Hepatocyte (in vitro differentiated cells): ENCODE measurements around the gene TRAPPC11. TPM values are rescaled to one million over a fixed set of nuclear protein-coding genes. Genes with fewer than 3 reads are reported as not detected.

Experiments
- DNase-seq: peaks from one replicate; pipeline ENCODE4 v3.0.0-alpha.2; 2016; ENCODE audit warnings: low spot score
- H2AFZ ChIP-seq: fragments of 200-600 bp; sonication (generic); 2 replicates; pipeline ENCODE4 v1.6.0; 2016; ENCODE audit warnings: antibody characterized with exemption, mild to moderate bottlenecking
- H3K27ac ChIP-seq: fragments of 200-600 bp; sonication (generic); 2 replicates; pipeline ENCODE4 v1.5.1; 2016; ENCODE audit warnings: mild to moderate bottlenecking
- H3K27me3 ChIP-seq: fragments of 200-600 bp; sonication (generic); 2 replicates; pipeline ENCODE4 v1.6.1; 2016
- H3K36me3 ChIP-seq: fragments of 200-600 bp; sonication (generic); replicated peaks from 2 replicates; pipeline ENCODE4 v1.5.1; 2016; ENCODE audit warnings: low read depth; ENCODE audit not compliant: insufficient read depth
- H3K4me1 ChIP-seq: fragments of 200-600 bp; sonication (generic); 2 replicates; pipeline ENCODE4 v1.5.1; 2016; ENCODE audit warnings: mild to moderate bottlenecking, moderate library complexity; ENCODE audit not compliant: insufficient read depth
- H3K4me2 ChIP-seq: fragments of 200-600 bp; sonication (generic); 2 replicates; pipeline ENCODE4 v1.6.0; 2016
- H3K4me3 ChIP-seq: fragments of 200-600 bp; sonication (generic); 2 replicates; pipeline ENCODE4 v1.5.1; 2016; ENCODE audit warnings: mild to moderate bottlenecking
- H3K79me2 ChIP-seq: fragments of 200-600 bp; sonication (generic); 2 replicates; pipeline ENCODE4 v1.6.0; 2017; ENCODE audit warnings: mild to moderate bottlenecking
- H3K9me2 ChIP-seq: fragments of 200-600 bp; sonication (generic); replicated peaks from 2 replicates; pipeline ENCODE4 v1.6.0; 2017; ENCODE audit warnings: mild to moderate bottlenecking; ENCODE audit not compliant: insufficient read depth
- H3K9me3 ChIP-seq: fragments of 200-600 bp; sonication (generic); 2 replicates; pipeline ENCODE4 v1.5.1; 2016; ENCODE audit warnings: low read depth, mild to moderate bottlenecking
- H4K20me1 ChIP-seq: fragments of 200-600 bp; sonication (generic); 2 replicates; pipeline ENCODE4 v1.6.0; 2016; ENCODE audit warnings: mild to moderate bottlenecking; ENCODE audit not compliant: insufficient read depth, poor library complexity, severe bottlenecking
- CTCF ChIP-seq: fragments of 200-600 bp; sonication (generic); IDR thresholded peaks from 2 replicates; pipeline ENCODE4 v1.5.1; 2016; ENCODE audit warnings: antibody characterized with exemption, mild to moderate bottlenecking; ENCODE audit not compliant: poor library complexity
- EZH2 ChIP-seq: fragments of 200-600 bp; sonication (generic); IDR thresholded peaks from 2 replicates; pipeline ENCODE4 v1.6.1; 2016; ENCODE audit warnings: antibody characterized with exemption, mild to moderate bottlenecking, borderline replicate concordance
- EZH2phosphoT487 ChIP-seq: fragments of 200-600 bp; sonication (generic); IDR thresholded peaks from one replicate; pipeline ENCODE4 v1.6.1; 2018; ENCODE audit warnings: antibody characterized with exemption, mild to moderate bottlenecking, low read depth, moderate library complexity; ENCODE audit not compliant: unreplicated experiment, severe bottlenecking
- WGBS: methylation state at CpG from one replicate; pipeline ENCODE4 v1.1.6; 2016; ENCODE audit warnings: low lambda C conversion rate; ENCODE audit errors: missing lambda C conversion rate; 5-methylcytosine and 5-hydroxymethylcytosine counted together
- polyA plus RNA-seq: library from polyadenylated mRNA; unstranded; fragments of >200 nt; fragmentation: Nextera tagmentation; extraction: Ambion mirVana; gene quantifications from 2 replicates; pipeline ENCODE4 v1.2.1, GENCODE V29; 2016
- total RNA-seq: library from RNA; depleted of rRNA; stranded (reverse); fragments of >200 nt; gene quantifications from 2 replicates; pipeline ENCODE4 v1.2.3, GENCODE V29; 2014

The TRAPPC11 gene
- total and polyA plus RNA-seq, 2 experiments from 2014 or later: 13.8 to 29.0 TPM

GRCh38 chr4:183627979-183628588, 31.0 kb upstream of the TRAPPC11 start:
- H3K27me3 ChIP-seq: no peaks in the 10 kb centered on the region
- DNase-seq: no peak

GRCh38 chr4:183631577-183632198, 27.4 kb upstream of the TRAPPC11 start:
- WGBS: 93% methylated on average over 11 of the region's 11 CpGs

More at GRCh38 chr4:183627979-183628588, 31.0 kb upstream of the TRAPPC11 start:
- H3K36me3 ChIP-seq: no peaks in the 10 kb centered on the region
- no peaks in the 10 kb centered on the region for H3K9me3 ChIP-seq
- 98% methylated on average over 12 of the region's 12 CpGs for WGBS
- no peaks in the 10 kb centered on the region for H3K79me2 ChIP-seq
- H4K20me1 ChIP-seq: no peaks in the 10 kb centered on the region
- H3K27ac ChIP-seq: no peak overlapping the region
- no peak overlapping the region for H2AFZ ChIP-seq
- TF ChIP-seq CTCF: no peak
- TF ChIP-seq EZH2: no peak
- no peak for TF ChIP-seq EZH2phosphoT487
- H3K4me2 ChIP-seq: no peak overlapping the region
- no peaks in the 10 kb centered on the region for H3K4me1 ChIP-seq
- no peaks in the 10 kb centered on the region for H3K9me2 ChIP-seq
- no peak overlapping the region for H3K4me3 ChIP-seq

GRCh38 chr4:183632689-183633088, 26.4 kb upstream of the TRAPPC11 start:
- DNase-seq: no peak
- Histone ChIP-seq H4K20me1 (no peaks in the 10 kb centered on the region), H3K27ac (no peak overlapping the region), H3K9me3 (no peaks in the 10 kb centered on the region), H3K27me3 (no peaks in the 10 kb centered on the region), H2AFZ (no peak overlapping the region), H3K4me3 (no peak overlapping the region), H3K4me2 (no peak overlapping the region), H3K36me3 (no peaks in the 10 kb centered on the region), H3K9me2 (no peaks in the 10 kb centered on the region), H3K4me1 (no peaks in the 10 kb centered on the region), H3K79me2 (no peaks in the 10 kb centered on the region)
- TF ChIP-seq EZH2 (no peak), CTCF (no peak), EZH2phosphoT487 (no peak)
- 85% methylated on average over 12 of the region's 12 CpGs for WGBS

More at GRCh38 chr4:183631577-183632198, 27.4 kb upstream of the TRAPPC11 start:
- TF ChIP-seq EZH2: no peak
- TF ChIP-seq CTCF: no peak
- TF ChIP-seq EZH2phosphoT487: no peak
- Histone ChIP-seq H3K4me2 (no peak overlapping the region), H3K27me3 (no peaks in the 10 kb centered on the region), H3K9me3 (no peaks in the 10 kb centered on the region), H3K4me1 (no peaks in the 10 kb centered on the region), H2AFZ (no peak overlapping the region), H3K36me3 (no peaks in the 10 kb centered on the region), H3K27ac (no peak overlapping the region), H3K79me2 (no peaks in the 10 kb centered on the region), H4K20me1 (no peaks in the 10 kb centered on the region), H3K4me3 (no peak overlapping the region), H3K9me2 (no peaks in the 10 kb centered on the region)
- no peak for DNase-seq
